Hematopoietic multipotent progenitor cell treated with erythropoietin and hydrocortisone succinate and interleukin-3 and kit ligand, for 8 days (in vitro differentiated cells): ENCODE results near the gene HYCC1.
A peak's percentile ranks its signal among the peaks of the same experiment; 100 is the strongest.

ENCODE experiments used
- DNase-seq: peaks from one replicate; pipeline ENCODE4 v3.0.0-alpha.2; 2015

The HYCC1 gene

DNA sequence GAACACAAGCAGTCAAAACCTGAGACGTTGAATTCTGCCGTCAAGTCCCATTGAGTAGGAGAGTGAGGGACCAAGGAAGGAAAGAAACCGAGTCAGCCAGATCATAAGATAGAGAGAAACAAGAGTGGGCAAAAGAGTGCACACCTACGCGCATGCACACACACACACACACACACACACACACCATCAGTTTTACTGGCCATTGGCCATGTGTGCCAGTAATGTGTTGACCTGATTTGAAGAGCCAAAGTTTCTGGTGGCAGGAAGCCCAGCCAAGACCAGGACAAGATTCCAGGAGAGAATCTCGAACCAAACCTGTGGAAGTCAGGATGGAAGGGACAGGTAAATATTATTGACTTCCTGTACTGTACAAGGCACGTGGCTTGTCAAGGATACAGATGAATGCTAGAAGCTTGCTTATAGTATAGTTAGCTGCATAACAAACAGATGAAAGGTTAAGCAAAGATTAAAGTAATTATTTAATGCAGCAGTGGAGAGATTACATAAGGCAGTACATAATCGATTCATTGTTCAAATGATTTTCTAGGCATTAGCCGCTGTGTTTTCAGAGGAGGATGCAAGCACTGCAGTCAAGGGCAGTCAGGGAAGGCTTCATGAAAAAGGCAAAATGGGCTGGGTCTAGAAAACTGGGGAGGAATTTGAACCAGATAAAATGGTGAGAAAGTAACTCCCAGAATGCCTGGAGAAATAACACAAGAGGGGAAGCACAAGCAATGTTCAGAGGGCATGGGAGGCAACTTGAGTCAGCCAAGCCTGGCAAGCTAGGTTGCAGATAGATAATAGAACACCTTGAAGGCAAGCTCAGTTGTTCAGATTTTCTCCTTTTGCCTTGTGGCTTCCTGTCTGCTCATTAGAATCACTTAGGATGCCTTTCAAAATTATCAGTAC, 2.7 kb upstream of the HYCC1 start:
- no peak for DNase-seq

DNA sequence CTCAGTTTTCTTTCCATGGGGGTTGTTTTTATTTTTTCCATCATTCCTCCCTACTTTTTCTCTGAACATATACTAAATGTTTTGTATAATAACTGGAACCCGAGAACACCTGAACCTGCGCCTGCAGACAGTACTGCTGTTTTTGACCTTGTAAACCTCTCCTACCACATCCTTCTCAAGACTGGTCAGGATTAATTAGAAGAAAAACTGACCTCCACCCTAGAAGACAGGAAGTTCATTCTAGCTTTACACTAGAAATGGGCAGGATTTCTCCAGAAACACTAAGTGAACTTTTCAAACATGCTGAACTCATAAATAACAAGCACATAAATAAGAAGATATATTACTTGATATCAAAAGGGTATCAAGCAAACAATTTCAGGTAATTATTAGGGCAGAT, 751 bp upstream of the HYCC1 start:
- no peak for DNase-seq

DNA sequence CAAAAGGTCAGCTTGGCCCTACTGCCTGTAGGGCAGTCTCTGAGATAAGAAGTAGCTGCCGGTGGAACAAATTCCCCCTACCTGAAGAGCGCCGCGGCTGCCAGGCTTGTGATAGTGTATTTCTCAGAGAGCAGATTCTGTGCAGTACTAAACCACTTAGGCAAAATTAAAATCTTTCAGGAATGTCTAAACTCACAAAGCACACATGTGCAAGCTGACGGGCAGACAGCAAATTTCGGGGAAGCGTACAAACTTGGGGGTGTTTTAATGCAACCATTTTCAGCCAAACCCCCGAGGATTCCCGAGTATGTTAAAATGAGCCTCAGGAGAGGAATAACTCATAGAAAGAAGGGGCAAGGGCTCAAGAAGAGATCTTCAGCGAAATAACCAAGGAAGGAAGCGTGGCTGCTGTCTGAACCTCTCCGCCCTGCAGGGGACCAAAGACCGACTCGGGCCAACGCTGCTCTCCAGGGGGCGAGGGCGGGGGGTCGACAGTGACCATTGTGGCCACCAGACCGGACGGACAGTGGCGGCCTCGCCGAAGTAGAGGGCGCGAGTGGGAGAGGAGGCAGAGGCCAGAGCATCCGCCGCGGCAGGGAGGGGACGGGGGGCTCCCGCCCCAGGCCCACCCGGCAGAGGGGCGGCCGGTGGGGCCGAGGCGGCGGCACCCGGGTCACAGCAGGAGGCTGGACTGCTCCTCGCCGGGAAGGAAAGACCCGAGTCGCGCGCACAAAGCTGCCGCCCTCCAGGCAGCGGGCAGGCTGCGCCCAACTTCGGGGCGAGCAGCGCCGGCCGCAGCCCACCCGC, 819 bp downstream of the HYCC1 start:
- peak; percentile 57 for DNase-seq

DNA sequence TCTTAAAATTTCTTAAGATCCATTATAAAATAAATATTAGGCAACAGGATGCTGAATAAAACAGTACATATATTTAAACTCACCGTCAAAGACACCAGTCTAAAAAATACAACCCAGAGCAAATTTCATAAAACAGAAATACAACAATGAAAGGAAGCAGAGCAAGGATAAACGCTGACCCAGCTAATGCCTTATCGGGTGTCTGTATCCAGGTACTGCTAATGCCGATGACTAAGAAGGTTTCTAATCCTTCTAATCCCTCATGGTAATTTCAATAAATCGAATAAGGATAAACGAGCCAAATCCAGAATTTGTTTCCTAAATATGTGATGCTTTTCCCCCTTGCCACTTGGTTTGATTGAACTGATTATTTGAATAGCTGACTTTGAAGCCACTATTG, 1.7 kb downstream of the HYCC1 start:
- no peak for DNase-seq

DNA sequence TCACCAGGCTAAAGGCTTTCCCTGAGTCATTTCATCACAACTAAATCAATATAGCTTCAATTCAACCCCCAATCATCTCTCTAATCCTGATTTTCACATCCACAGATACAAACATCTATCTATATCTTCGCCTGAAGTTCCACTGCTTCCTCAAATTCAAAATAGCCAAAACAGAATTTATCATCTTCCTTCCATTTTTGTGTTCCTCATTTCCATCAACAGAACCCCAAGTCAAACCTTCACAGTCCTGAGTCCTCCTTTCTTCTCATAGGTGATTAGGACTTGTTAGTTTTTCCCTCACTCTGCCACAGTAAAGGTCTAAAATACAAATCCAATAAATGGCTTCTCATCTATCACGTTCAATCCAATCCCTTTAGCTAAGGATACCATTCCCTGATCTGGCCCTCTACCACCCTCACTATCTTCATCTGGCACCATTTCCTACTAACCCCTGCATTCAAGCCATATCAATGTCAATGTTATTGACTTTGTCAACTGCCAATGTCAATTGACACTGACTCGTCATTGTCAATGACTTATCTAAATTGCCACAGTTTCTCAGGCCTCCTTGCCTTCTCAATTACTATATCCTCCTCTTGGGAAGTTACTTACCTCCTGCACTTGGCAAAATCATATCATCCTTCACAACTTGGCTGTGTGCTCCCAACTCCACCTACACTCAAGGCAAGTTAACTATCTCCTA, 2.6 kb downstream of the HYCC1 start:
- peak; percentile 13 for DNase-seq

DNA sequence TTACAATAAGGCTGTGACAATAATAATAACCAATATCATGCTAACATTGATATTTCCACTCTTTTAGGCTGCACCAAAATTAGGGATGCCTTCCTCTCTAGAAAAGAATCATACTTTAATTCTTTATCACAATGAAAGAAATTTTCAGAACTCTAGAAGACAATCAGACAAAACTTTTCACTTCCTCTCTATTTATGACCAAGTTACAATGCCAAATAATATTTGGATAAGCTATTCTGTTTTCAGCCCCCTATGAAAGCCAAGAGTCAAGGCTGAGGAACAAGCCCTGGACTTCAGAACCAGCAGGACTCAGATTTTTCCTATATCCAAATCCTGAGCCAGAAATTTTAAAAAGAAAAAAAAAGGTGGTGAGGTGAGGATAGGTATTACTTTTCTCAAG, 4.6 kb downstream of the HYCC1 start:
- DNase-seq: no peak

DNA sequence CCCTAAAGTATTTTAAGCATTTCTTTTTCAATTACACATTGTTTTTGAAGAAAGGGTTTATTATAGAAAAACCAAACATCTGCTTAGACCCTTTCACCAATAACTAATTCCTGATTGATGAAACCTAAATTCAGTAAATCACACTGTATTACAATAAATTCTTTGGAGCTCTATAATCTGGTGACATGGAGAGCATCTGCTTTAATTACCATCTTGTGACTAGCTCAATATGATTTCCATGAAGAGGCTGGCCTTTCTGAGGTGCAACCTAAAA, 9.7 kb downstream of the HYCC1 start:
- DNase-seq: no peak

DNA sequence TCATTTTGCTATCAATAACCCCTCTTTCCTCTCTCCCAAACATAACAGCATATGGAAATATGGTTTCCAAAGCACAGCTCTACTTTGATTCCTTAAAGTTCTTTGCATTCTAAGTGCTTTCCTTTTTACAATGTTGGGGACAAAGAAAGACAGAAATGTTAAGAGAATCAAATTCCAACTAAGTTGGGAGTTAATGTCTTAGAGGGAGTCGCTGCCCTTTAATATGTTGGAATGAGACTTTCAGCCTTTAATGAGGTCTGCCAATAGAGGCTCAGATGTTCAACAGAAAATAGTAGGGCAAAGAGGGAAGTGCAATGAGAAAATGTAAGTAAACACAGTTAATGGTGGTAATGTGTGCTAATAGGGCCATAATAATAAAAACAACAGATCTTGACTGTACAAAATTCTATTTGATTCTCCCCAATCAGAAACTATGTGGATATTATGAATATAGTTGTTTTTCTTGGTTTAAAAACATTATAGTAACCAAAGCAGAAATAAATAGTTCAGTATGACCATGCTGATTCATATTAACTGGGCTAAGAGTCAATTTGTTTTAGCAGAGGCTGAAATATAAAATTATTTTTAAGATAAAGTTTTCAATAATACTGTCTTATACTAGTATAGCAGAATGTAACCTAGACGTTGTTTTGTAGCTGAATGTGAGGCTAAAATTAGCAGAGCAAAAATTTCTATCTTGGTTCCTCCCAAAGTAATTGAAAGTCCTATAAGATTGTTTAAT, 10.3 kb downstream of the HYCC1 start:
- DNase-seq: no peak

DNA sequence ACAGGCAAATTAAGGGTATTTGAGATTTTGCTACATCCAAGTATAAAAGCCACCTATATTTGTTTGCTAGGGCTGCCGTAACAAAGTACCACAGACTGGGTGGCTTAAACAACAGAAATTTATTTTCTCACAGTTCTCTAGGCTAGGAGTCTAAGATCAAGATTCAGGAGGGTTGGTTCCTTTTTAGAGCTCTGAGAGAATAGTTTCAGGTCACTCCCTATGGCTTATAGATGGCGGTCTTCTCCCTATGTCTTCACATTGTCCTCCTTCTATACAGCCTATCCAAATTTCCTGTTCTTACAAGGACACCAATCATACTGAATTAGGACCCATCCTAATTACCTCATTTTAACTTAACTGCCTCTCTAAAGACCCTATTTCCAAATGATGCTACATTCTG, 11.2 kb downstream of the HYCC1 start:
- DNase-seq: no peak

DNA sequence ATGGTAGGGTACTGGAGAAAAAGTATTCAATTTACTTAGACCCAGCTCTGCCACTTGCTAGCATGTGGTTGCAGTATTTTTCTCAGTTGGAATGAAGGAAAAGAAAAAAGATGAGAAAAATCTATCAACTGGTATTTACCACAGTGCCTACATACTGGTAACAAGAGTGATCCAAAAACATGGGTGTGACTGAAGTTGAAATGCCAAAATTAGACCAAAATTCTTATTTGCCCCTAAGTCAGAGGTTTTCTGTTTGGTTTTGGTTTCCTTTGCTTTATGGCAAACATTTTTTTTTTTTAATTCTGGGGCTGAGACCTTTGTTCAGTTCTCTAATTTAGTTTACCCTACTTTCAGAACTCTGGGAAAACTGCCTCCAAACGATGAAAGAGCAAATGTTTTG, 12.3 kb downstream of the HYCC1 start:
- DNase-seq: no peak

DNA sequence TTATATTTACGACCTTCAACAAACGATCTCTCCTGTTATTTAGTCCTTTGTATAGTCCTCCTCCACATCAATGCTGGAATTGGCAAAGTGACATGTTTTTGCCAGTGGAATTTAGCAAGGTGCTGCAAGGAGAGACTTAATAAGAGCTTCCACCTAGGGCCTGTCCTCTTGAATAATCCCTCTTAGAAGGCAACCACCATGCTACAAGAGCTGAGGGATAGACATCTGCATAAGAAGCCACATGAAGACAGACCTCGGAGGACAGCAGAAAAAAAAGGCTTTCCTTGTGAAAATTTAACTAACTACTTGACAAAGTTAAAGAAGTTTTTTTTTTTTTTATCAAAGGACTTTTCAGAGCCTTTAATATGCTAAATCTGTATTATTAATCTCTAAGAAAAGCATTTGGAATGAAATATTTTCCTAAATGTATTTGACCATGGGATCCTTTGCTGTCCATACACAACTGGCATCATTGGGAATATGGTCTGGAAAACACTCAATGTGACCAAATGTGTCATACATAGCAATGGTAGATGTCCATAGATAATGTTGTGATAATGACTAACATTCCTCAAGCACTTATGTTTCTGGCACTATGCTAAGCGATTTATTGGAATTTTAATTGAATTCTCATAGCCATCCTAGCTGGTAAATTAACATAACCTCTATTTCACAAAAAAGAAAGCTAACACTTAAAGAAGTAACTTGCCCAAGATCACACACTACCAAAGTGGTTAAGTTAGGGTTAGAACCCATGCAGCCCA, 13.2 kb downstream of the HYCC1 start:
- DNase-seq: no peak

DNA sequence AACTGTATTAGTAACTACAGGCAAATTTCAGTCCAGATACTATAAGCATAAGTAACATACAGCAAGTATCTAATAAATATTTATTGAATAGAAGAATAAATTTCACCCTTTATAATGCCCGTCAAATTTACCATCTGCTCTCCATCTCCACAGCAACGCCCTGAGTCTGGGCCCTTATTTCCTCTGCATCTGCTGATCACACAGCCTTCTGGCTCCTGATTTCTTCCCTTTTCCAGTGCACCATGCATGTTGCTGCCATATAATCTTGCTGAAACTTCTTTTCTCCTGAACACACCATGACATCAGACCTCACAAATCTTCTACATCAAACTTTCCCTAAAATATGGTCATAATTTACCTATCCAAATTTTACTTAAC, 15.4 kb downstream of the HYCC1 start:
- no peak for DNase-seq

DNA sequence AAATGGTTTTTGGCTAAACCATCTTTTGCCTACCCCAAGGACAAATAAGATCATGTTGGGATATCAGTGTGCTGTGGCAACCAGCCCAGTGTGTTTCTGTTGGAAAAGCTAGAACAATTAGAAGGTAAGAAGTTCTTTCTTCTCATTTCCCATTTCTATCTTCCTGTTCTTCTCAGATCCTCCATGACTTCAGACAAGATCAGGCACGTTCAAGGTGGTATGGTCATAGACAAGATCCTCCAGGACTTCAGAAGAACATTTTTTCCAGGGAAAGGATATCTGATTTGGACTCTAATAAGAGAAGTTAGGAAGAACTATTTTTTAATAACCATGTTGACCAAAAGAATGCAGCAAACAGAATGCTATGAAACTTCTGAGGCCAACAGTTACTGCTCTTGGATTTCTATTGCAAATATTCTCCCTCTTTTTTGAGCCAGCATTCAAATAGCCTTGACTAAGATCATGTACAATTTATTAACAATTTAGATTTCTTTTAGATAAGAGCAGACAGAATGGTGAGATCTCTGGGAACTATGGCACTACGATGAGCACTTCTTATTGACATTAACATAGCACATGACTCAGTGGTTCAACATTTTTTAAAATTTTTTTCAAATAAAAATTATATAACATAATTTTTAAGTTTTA, 15.9 kb downstream of the HYCC1 start:
- no peak for DNase-seq

DNA sequence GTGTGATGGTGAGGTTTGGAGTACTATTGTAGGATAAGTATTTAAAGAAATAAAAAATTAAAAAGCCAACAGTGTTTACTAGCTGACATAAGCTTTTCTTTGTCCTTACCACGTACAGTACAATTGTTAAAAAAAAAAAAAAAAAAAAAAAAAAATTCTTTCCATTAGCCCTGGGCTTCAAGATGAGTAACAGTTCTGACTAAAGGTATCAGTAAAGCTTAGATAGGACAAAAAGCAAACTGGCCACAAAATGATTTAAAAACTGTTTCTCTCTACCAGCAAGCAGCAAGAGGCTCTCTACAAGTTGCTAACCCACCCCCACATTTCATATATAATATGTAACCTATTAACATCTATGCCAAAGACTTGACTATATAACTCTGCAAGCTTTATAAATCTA, 17.5 kb downstream of the HYCC1 start:
- no peak for DNase-seq

DNA sequence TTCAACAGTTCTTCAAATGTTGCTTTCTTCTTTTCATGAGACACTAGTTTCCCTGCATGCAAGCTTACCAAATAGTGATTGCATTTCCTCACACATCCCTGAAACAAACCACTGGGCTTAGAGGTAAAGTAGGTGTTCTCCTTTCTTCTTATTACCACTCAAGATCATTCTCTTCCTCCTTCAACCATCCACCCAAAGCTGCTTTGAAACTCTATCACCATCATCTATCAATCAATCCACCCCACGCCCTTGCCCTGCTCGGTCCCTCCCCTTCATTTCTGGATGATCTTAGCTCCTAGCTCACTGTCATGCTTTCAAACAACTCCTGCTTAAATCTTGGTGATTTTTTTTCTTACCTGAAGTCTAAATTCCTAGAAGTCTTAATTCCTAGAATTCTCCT, 18.9 kb downstream of the HYCC1 start:
- no peak for DNase-seq

DNA sequence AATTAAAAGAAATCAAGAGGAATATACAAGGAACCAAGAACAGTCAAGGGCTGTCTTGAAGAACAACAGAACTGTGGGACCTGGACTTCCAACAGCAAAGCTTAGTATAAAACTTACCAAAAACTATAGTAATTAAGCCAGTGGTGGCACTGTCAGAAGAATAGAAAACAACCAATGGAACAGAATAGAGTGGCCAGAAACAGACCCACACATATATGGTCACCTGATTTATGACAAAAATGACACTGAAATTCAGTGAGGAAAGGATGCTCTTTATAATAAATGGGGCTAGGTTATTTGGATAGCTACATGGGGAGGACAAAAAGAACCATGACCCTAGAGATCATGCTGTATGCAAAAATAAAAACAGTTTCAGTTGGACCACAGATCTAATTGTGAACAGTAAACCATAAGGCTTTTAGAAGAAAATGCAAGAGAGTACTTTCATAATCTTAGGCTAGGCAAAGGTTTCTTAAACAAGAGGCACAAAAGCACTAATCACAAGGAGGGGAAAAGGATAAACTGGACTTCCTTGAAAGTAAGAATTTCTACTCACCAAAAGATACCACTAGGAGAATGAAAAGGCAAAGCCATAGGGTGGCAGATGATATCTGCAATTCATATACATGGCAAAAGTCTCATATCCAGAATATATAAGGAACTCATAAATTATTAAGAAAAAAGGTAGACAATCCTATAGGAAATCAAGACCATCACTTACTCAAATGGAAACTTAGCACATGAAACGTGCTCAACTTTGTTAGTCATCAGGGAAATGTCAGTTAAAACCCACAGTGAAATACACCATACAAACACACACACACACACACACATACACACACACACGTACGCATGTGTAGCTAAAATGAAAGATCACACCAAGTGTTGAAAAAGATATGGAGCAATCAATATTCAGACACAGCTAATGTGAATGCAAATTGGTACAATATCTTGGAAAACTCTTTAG, 20.8 kb downstream of the HYCC1 start:
- no peak for DNase-seq

DNA sequence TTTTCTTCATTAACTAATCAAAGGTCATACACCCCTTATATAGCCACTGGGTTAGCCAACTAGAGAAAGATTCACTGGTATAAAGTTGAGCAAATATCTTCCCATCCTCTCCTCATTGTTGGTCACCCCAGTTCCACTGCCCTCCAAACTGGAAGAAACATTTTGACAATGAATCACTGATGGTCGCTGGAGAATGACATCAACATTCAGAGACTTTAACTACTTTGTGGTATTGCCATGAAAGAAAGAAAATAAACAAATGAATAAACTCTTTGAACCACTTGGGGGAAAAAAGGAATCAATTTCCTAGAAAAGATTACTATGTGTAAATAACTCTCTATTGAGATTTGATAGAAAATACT, 23.4 kb downstream of the HYCC1 start:
- DNase-seq: no peak

DNA sequence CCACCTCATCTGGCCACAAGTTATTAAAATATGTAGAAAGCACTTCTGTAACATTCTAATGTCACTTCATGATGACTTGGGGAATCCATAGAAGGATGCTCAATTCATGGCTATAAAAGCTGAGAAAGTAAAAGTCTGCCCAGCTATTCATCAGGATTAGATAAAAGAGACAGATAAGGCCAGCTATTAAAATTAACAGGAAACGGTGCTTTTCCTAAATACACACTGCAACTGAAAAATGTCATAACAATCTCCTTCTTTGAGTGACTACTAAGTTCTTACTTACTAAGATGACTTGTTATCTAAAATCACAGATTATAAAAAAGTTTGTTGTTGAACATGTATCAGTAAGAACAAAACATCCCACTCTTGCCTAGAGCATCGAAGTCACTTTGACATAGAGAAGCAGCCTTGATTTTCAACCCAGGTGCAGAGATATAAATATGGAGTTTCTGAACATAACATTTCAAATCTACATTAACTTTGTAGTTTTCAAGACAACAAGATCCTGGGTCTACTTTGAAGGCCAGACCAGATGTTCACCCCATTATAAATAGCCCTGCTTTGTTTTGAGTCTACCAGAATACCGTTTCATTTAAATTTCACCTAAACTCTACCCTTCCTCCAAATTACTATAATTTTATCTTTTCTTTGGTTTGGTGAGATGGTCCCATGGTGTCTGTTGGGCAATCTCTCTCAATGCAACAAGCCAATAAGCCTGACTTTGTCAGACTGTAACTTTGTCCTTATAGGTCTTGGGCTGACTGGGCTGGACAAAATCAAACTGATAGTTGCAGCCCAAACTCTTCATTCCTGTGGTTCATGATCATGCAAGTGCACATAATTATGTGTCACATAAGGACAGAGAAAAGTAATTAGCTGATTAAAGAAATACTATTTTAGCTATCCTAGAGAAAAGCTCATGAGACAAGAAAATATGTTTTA, 24.0 kb downstream of the HYCC1 start:
- DNase-seq: no peak

DNA sequence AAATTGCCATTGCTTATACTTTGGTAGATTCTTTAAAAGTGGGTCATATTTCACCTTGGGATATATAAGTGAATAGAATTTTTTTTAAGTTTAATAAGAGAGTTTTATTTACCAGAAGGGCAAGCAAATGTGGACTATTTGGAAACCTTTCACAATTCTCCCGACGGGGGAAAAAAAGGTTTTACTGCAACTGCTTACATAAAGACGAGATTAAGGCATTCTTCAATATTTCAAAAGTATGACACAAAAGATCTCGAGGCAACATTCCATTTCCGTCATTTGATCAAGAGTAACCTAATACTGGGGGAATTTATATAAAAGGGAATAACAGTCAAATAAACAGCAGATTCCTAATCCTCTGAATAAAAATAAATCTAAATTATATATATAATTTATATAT, 28.5 kb downstream of the HYCC1 start:
- DNase-seq: no peak
